Measurements from ENCODE around the gene ARL6IP1. TPM values are rescaled to one million over a fixed set of nuclear protein-coding genes. Genes with fewer than 3 reads are reported as not detected.

ARL6IP1 gene
- total and polyA plus RNA-seq, 2 of the 4 experiments (the other 2 are of a cell fraction): 78.1 to 190 TPM

DNA sequence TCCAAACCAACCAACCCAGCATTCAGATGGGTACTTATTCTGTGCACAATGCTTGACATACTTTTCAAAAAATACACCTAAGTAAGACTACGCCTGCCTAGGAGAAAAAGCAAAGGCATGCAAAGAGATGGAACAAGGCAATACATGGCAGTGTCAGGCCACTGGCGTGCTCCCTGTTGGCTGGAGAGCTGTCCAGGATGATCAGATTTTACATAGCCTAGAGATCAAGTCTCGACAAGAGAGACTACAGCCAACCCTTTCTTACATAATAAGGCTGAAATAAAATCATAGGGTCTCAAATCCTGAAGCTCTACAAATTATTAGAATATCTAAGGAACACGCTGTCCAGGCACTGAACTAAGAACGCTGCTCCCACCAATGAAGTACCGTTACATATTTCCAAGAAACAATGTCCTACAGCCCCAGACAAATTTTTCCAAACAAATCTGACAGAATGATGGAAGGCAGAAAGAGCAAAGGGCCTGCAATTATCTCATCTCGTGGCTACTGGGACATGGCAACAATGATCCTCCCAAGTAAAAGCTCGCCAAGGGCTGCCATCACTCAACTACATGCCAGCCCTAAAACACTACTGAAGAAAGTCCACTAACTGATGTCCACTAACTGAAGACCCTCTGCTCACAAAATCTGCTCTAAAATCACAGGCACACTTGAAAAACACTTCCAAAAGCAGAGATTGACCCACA lies 16.3 kb downstream of the ARL6IP1 start:
- 0 out of 2 replicates have a peak overlapping the region, but pooled peaks have one; percentile 42 for H3K23ac ChIP-seq (ENCODE audit: low read depth, low read length)
- peaks cover 17 to 58% of the 10 kb centered on the region in 2 experiments; a peak in 3 of 4 replicates for H3K79me1 ChIP-seq (ENCODE audit: low read depth in 1 of 2, low read length in 2 of 2)
- H4K20me1 ChIP-seq (ENCODE audit: insufficient read depth, low read length): peaks cover 83% of the 10 kb centered on the region
- ATAC-seq (ENCODE audit: low read depth) (no peak), DNase-seq (no peak)
- no peak overlapping the region for H2AK5ac ChIP-seq (ENCODE audit: low read depth, low read length)
- no peak overlapping the region for H3K18ac ChIP-seq (ENCODE audit: low read depth, low read length)
- H3K4me3 ChIP-seq (ENCODE audit: insufficient read depth, low read depth, low read length): no peak overlapping the region
- peaks cover 2% of the 10 kb centered on the region; the same call in 1 of the 2 replicates for H3K4me1 ChIP-seq (ENCODE audit: control insufficient read depth, insufficient read depth, low read length)
- ChIA-PET CTCF (no interaction called here), POLR2A (ENCODE audit: unreplicated experiment) (interaction anchor here (0.5 kb wide), 1 partner anchor 1081 kb away, joined by 7 read pairs; no protein-coding TSS in a partner anchor)
- H2BK20ac ChIP-seq (ENCODE audit: low read depth, low read length): no peak overlapping the region
- BruUV-seq (replicated peaks): no TSS peak
- H2BK120ac ChIP-seq (ENCODE audit: low read depth, low read length): no peak overlapping the region
- no peak overlapping the region for H2BK5ac ChIP-seq (ENCODE audit: low read depth, low read length, poor library complexity, severe bottlenecking)
- no peak overlapping the region for H2BK15ac ChIP-seq (ENCODE audit: low read depth, low read length)
- H2AK9ac ChIP-seq (replicated peaks; ENCODE audit: low read depth, low read length, poor library complexity): no peak overlapping the region
- 20% methylated on average over 1 of the region's 8 CpGs; no CpG with 5 or more reads in 1 of the 2 experiments for WGBS, 2 experiments (ENCODE audit: extremely low coverage in 2 of 2, insufficient read length in 1 of 2)
- H3K36me3 ChIP-seq (ENCODE audit: control insufficient read depth, insufficient read depth, low read length): peaks cover 50% of the 10 kb centered on the region
- no peaks in the 10 kb centered on the region for H3K27me3 ChIP-seq (ENCODE audit: control insufficient read depth, insufficient read depth, low read length)
- no peak overlapping the region for H3K56ac ChIP-seq (ENCODE audit: extremely low read depth, insufficient read depth, low read length)
- dilution Hi-C loops (cut with HindIII; ENCODE audit: low sequenced_read_pairs, unreplicated experiment) (no loop called here), in situ Hi-C loops (cut with MboI; ENCODE audit: low sequenced_read_pairs) (no loop called here), intact Hi-C loops (cut with micrococcal nuclease) (no loop called here)
- no peak overlapping the region for H4K91ac ChIP-seq (ENCODE audit: insufficient read depth, low read depth, low read length)
- H3K9me3 ChIP-seq (ENCODE audit: control insufficient read depth, insufficient read depth, low read length): no peaks in the 10 kb centered on the region
- H3K4ac ChIP-seq (ENCODE audit: low read depth, low read length): no peak overlapping the region
- H2AFZ ChIP-seq (replicated peaks; ENCODE audit: low read length, poor library complexity): no peak overlapping the region
- no peak overlapping the region for H3K9ac ChIP-seq (ENCODE audit: low read depth, low read length)
- no peak overlapping the region for H3K14ac ChIP-seq (replicated peaks; ENCODE audit: low read depth, low read length)
- peaks cover 7% of the 10 kb centered on the region; the same call in 1 of the 2 replicates for H3K9me1 ChIP-seq (ENCODE audit: insufficient read depth, low read length)
- H3K27ac ChIP-seq (ENCODE audit: insufficient read depth, low read length): no peak overlapping the region
- TF ChIP-seq CHD1 (IDR thresholded peaks at IDR 0.05; ENCODE audit: low read depth, low read length): no peak
- no peak for TF ChIP-seq USF2 (IDR thresholded peaks at IDR 0.05; ENCODE audit: low read depth, low read length)
- no peak for TF ChIP-seq NFE2L2 (IDR thresholded peaks at IDR 0.05; ENCODE audit: low read depth, low read length)
- TF ChIP-seq RAD21 (IDR thresholded peaks at IDR 0.05; ENCODE audit: low read length): no peak
- TF ChIP-seq RFX5 (IDR thresholded peaks at IDR 0.05; ENCODE audit: low read depth, low read length): no peak
- no peak for TF ChIP-seq POLR2A (IDR thresholded peaks at IDR 0.05; ENCODE audit: low read depth, low read length)
- TF ChIP-seq RCOR1 (IDR thresholded peaks at IDR 0.05; ENCODE audit: insufficient replicate concordance, low read length): no peak
- no peak for TF ChIP-seq FOS (IDR thresholded peaks at IDR 0.05; ENCODE audit: low read depth, low read length)
- TF ChIP-seq CTCF (conservative IDR thresholded peaks at IDR 0.05; ENCODE audit: low read depth, low read length): no peak
- no peak for TF ChIP-seq CEBPB (IDR thresholded peaks at IDR 0.05; ENCODE audit: low read depth, low read length)
- no peak for TF ChIP-seq MAZ (IDR thresholded peaks at IDR 0.05; ENCODE audit: borderline replicate concordance, low read depth, low read length)
- TF ChIP-seq MAFK (IDR thresholded peaks at IDR 0.05; ENCODE audit: low read depth, low read length): no peak
- no peak overlapping the region for H4K5ac ChIP-seq (ENCODE audit: low read depth, low read length)
- H3K4me2 ChIP-seq (ENCODE audit: low read depth, low read length): no peak overlapping the region
- H4K8ac ChIP-seq (ENCODE audit: low read depth in 2 of 2, low read length in 2 of 2): no peak overlapping the region
